HG02763 (cell line): ENCODE measurements around the gene APBB1IP.
"Not testable (repeated sequence)": the region's sequence is repeated elsewhere in the genome, so short reads cannot be mapped to it uniquely, and the experiment has no call there.

Experiments used
- ATAC-seq: cut with Tn5 transposase; IDR thresholded peaks from one replicate; pipeline ENCODE4 v1.9.1; 2021; ENCODE audit warnings: mild to moderate bottlenecking, moderate library complexity; ENCODE audit not compliant: unreplicated experiment

Gene APBB1IP

GRCh38 chr10:26554246-26554645 lies 116.1 kb downstream of the APBB1IP start:
- no peak for ATAC-seq

GRCh38 chr10:26555719-26556368 lies 117.7 kb downstream of the APBB1IP start:
- ATAC-seq = no peak

- no peak for ATAC-seq
Measured at GRCh38 chr10:26556748-26557640, 118.9 kb downstream of the APBB1IP start.

GRCh38 chr10:26557641-26558014 lies 119.5 kb downstream of the APBB1IP start:
- no peak for ATAC-seq

GRCh38 chr10:26566525-26567350 lies 128.6 kb downstream of the APBB1IP start:
- ATAC-seq = no peak

- no peak for ATAC-seq
Measured at GRCh38 chr10:26567351-26567721, 129.2 kb downstream of the APBB1IP start.

- no peak for ATAC-seq
Measured at GRCh38 chr10:26571655-26572054, 133.5 kb downstream of the APBB1IP start.

- ATAC-seq = no peak
Measured at GRCh38 chr10:26573674-26574073, 135.5 kb downstream of the APBB1IP start.

GRCh38 chr10:26574783-26575182 lies 136.6 kb downstream of the APBB1IP start:
- peak; percentile 73 for ATAC-seq

- not testable (repeated sequence) for ATAC-seq
Measured at GRCh38 chr10:26578371-26578770, 140.2 kb downstream of the APBB1IP start.

GRCh38 chr10:26579256-26580063 lies 141.3 kb downstream of the APBB1IP start:
- no peak for ATAC-seq

GRCh38 chr10:26586211-26586610 lies 148.1 kb downstream of the APBB1IP start:
- no peak for ATAC-seq

- no peak for ATAC-seq
Measured at GRCh38 chr10:26588611-26589010, 150.5 kb downstream of the APBB1IP start.

- not testable (repeated sequence) for ATAC-seq
Measured at GRCh38 chr10:26589813-26590212, 151.7 kb downstream of the APBB1IP start.

GRCh38 chr10:26593896-26594295 lies 155.8 kb downstream of the APBB1IP start:
- no peak for ATAC-seq

GRCh38 chr10:26603283-26603682 lies 165.1 kb downstream of the APBB1IP start:
- ATAC-seq = not testable (repeated sequence)

- not testable (repeated sequence) for ATAC-seq
Measured at GRCh38 chr10:26604320-26605093, 166.4 kb downstream of the APBB1IP start.

- ATAC-seq = not testable (repeated sequence)
Measured at GRCh38 chr10:26606389-26606877, 168.3 kb downstream of the APBB1IP start.

- ATAC-seq = no peak
Measured at GRCh38 chr10:26612151-26612915, 174.2 kb downstream of the APBB1IP start.
